RWPE1 (cell line): ENCODE measurements around the gene PRKCH.

Experiments used
- CTCF ChIA-PET: fragments of 350-600 bp; sonication (Branson Sonifier 250); formaldehyde crosslinking; extraction: SDS; loops from one replicate; lab custom pipeline; 2021; lab: Yijun Ruan, JAX
- POLR2A ChIA-PET: fragments of 400-600 bp; formaldehyde crosslinking; extraction: SDS; loops from one replicate; lab custom pipeline; 2020; ENCODE audit warnings: antibody characterized with exemption; ENCODE audit not compliant: low non-redundant PET; lab: Yijun Ruan, JAX
- DNase-seq: peaks from one replicate; pipeline ENCODE4 v3.0.0; 2012; ENCODE audit warnings: low spot score
- H3K27ac ChIP-seq: fragments of 450-650 bp; 2 replicates; pipeline ENCODE4 v1.5.1; 2017
- CTCF ChIP-seq: fragments of 450-650 bp; conservative IDR thresholded peaks from 2 replicates; pipeline ENCODE4 v1.5.1; 2017; ENCODE audit warnings: low read depth, mild to moderate bottlenecking

Gene PRKCH

GRCh38 chr14:61566537-61567225 lies 245.3 kb downstream of the PRKCH start:
- TF ChIP-seq CTCF: no peak
- CTCF ChIA-PET: interaction anchor here (0.6 to 0.7 kb wide), 2 partner anchors 19 to 67 kb away, joined by 3 read pairs; no protein-coding TSS in a partner anchor

DNA sequence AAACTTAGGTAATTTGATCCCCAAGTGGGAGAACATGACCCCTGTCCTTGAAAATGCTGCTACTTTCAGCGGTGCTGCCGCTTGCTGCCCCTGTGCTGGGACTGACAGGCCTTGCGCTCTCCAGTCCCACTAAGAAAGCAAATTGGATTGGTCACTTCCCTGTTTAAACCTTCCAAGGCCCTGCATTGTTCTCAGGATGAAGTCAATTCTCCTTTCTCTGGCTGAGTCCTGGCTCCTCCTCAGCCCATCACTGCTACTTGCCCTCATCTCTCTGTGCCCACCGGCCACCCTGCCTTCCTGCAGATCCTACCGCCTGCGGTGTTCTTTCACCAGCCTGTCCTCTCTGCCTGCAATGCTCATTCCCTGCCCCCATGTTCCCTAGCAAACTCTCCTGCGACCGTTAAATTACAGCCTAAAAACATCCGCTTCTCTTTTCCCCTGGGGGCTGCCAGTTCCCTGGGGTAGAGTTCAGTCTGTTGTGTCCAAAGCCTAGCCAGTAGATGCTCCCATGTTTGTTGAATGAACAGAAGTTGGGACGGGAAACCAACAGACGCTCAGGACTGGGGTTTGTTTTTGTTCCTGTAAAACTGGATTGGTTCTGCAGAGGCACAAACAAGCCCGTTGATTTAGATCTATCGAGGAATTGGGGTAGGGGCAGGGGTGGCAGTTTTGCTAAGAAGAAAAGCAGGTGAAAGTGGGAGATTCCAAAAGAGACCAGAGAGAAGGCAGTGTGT lies 246.6 kb downstream of the PRKCH start:
- no peak for DNase-seq
- POLR2A ChIA-PET: no interaction called here
- TF ChIP-seq CTCF: no peak
- CTCF ChIA-PET: no interaction called here
- peak overlapping the region; percentile 90 for H3K27ac ChIP-seq

More at GRCh38 chr14:61566537-61567225, 245.3 kb downstream of the PRKCH start:
- DNase-seq: no peak
- H3K27ac ChIP-seq: peak overlapping the region; percentile 42
- POLR2A ChIA-PET: no interaction called here

DNA sequence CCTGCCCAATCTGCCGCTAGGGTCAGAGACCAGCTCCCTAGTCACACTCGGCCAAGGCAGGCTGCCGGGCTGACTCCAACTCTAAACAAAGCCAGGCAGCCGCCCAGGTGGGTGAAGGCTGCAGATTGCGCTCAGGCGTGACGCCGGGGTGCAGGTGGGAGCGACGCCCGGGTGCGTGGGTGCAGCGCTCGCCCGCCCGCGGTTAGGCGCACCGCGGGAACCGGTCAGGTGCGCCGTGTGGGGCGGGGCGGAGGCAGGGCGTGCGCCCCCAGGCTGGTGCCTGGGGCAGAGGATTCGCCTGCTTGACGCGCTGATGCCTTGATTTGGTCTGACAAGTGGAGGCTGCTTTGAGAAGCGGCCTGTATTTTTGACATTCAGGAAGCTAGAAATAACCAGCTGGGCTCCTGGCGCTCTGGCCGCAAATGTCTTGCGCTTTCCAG lies 247.2 kb downstream of the PRKCH start:
- DNase-seq: no peak
- CTCF ChIA-PET: no interaction called here
- TF ChIP-seq CTCF: no peak
- POLR2A ChIA-PET: no interaction called here
- H3K27ac ChIP-seq: peak overlapping the region; percentile 90

DNA sequence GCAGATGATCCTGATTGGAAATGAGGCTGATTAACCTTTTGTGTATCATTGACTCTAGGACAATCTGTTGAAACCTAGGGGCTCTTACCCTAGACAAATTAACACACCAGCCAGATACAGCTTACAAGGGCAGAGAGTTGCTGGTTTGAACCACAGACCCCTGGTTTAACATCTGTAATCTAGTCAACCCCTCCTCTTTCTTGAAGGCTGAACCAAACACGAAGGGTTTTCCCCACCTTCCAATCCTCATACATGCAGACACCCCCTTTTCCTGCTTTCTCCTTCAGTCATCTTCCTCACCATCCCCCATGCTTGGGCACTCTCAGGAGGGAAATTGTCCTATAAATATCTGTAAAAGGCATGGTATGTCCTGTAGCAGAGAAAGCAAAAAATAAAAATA lies 247.9 kb downstream of the PRKCH start:
- DNase-seq: no peak
- no peak for TF ChIP-seq CTCF
- peak overlapping the region; percentile 90 for H3K27ac ChIP-seq
- POLR2A ChIA-PET: no interaction called here
- CTCF ChIA-PET: no interaction called here

DNA sequence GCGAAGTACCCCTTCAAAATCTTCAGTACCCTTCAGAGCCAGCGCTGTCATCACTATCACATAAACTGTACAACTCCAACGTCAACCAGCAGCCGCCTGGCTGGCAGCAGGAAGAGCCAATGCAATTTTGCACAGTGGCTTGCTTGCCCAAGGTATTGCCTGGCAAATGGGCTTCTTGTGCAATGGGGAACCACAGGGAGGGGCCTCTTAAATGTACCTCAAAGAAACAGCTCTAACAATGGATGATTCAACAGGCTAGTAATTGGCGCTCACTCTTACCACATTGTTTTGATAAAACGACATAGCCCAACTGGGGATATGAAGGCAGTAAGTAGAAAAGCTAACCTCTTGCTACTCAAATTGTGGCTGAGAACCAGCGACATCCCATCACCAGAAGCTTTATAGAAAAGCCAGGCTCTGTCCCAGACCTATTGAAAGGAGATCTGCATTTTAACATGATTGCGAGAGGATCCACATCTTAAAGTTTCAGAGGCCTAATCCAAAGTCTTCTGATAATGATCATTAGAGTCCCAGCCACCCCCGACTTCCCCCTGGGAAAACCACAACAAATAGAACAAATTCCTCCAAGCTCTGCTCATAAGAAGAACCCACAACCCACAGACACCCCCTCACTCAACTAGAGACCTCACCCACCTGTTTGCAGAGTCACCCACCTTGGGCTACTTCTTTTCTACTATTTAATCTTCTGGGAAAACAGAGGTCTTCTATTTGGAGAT lies 248.6 kb downstream of the PRKCH start:
- peak; percentile 80 for DNase-seq
- no peak for TF ChIP-seq CTCF
- peak overlapping the region; percentile 90 for H3K27ac ChIP-seq
- ChIA-PET POLR2A (no interaction called here), CTCF (no interaction called here)
